Keratinocyte (primary cell): ENCODE data around the gene IL27RA.

Experiments
- EZH2 ChIP-seq: IDR thresholded peaks from one replicate; pipeline ENCODE4 v1.6.1; 2012; ENCODE audit warnings: inconsistent platforms, mild to moderate bottlenecking, low read length, moderate library complexity
- TF ChIP-seq, protein P1 (sequence below), 3 experiments: IDR thresholded peaks in 1 of 3; conservative IDR thresholded peaks in 1 of 3; optimal IDR thresholded peaks in 1 of 3; 2 replicates in 2 of 3; 3 replicates in 1 of 3; pipeline versions ENCODE3 to v1.5.1; 2011; ENCODE audit warnings: low read length in 3 of 3, mild to moderate bottlenecking in 3 of 3, moderate library complexity in 2 of 3, control low read depth in 1 of 3, inconsistent platforms in 1 of 3; ENCODE audit not compliant: insufficient read depth in 2 of 3; ENCODE audit errors: extremely low read depth in 1 of 3

DNA sequence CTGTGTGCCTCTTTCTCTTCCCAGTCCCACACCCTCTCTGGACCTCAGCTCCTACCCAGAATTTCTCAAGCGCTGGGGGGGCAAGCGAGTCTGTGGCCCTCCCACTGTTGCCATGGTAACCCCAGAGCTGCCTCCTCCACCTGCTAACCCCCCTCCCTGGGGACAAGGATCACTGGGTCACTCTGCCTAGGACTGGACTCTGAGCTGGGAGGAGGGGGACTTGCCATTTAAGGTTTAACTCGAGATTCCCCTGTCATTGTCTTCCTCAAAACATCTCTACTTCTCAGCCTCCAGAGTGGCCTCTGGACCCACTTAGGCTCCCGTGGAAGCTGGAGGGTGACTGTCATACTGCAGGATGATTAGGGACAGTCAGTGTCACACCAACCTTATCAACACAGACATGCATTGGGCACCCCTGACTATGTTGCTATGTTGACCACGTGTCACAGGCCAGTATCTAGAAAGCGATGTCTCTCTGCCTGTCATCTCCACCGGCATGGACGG lies 28.1 kb downstream of the IL27RA start:
- TF ChIP-seq, protein P1, sequence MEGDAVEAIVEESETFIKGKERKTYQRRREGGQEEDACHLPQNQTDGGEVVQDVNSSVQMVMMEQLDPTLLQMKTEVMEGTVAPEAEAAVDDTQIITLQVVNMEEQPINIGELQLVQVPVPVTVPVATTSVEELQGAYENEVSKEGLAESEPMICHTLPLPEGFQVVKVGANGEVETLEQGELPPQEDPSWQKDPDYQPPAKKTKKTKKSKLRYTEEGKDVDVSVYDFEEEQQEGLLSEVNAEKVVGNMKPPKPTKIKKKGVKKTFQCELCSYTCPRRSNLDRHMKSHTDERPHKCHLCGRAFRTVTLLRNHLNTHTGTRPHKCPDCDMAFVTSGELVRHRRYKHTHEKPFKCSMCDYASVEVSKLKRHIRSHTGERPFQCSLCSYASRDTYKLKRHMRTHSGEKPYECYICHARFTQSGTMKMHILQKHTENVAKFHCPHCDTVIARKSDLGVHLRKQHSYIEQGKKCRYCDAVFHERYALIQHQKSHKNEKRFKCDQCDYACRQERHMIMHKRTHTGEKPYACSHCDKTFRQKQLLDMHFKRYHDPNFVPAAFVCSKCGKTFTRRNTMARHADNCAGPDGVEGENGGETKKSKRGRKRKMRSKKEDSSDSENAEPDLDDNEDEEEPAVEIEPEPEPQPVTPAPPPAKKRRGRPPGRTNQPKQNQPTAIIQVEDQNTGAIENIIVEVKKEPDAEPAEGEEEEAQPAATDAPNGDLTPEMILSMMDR (optimal IDR thresholded peaks at IDR 0.05 in 1 of 3, IDR thresholded peaks at IDR 0.05 in 1 of 3, conservative IDR thresholded peaks at IDR 0.05 in 1 of 3; ENCODE audit: extremely low read depth in 1 of 3, insufficient read depth in 2 of 3, low read length in 3 of 3), result no peak
- no peak for TF ChIP-seq EZH2
